Ovary (tissue), 9 donors: ENCODE measurements around the gene AP2A2. TPM values are rescaled to one million over a fixed set of nuclear protein-coding genes. Genes with fewer than 3 reads are reported as not detected.

Experiments used
- DNase-seq, 5 donors: peaks; one replicate each; pipeline ENCODE4 v3.0.0-alpha.2; 2019 to 2020
- H3K27ac ChIP-seq, 2 donors: fragments of 200-600 bp; one replicate each; pipeline versions ENCODE4 v1.5.1 to v1.8.0; 2019 to 2022
- H3K27me3 ChIP-seq: fragments of 200-600 bp; one replicate; pipeline ENCODE4 v1.8.0; 2022
- H3K36me3 ChIP-seq: fragments of 200-600 bp; sonication (generic); one replicate; pipeline ENCODE4 v1.5.1; 2019
- H3K4me1 ChIP-seq: one replicate; pipeline ENCODE4 v1.8.1; 2013; ENCODE audit warnings: mild to moderate bottlenecking, moderate library complexity; ENCODE audit not compliant: insufficient read depth
- H3K4me3 ChIP-seq: fragments of 200-600 bp; sonication (generic); one replicate; pipeline ENCODE4 v1.5.1; 2017
- H3K9me3 ChIP-seq, 2 donors: fragments of 200-600 bp in 1 of 2; sonication (generic) in 1 of 2; one replicate each; pipeline versions ENCODE4 v1.5.1 to v1.8.1; 2013 to 2019; ENCODE audit warnings: mild to moderate bottlenecking in 1 of 2, moderate library complexity in 1 of 2
- CTCF ChIP-seq, 3 donors: fragments of 450-650 bp in 2 of 3; fragments of 200-600 bp in 1 of 3; IDR thresholded peaks; one replicate each; pipeline versions ENCODE4 v1.5.1 to v1.8.0; 2016 to 2022; ENCODE audit warnings: antibody characterized with exemption in 3 of 3, mild to moderate bottlenecking in 1 of 3
- EP300 ChIP-seq: sonication (generic); formaldehyde crosslinking; IDR thresholded peaks from one replicate; pipeline ENCODE4 v1.6.1; 2017; ENCODE audit warnings: antibody characterized with exemption
- POLR2A ChIP-seq: fragments of 450-650 bp; IDR thresholded peaks from one replicate; pipeline ENCODE4 v1.6.1; 2017; ENCODE audit warnings: antibody characterized with exemption, mild to moderate bottlenecking, moderate library complexity
- WGBS, 3 donors: extraction: QIAGEN DNeasy Blood & Tissue Kit in 1 of 3; methylation state at CpG; one replicate each; pipeline versions ENCODE4 v1.1.5 to v1.1.7; 2013 to 2017; 5-methylcytosine and 5-hydroxymethylcytosine counted together
- intact Hi-C, 4 donors: fragments of 100-400 bp; cut with DNase I; formaldehyde crosslinking; loops; one replicate each; pipeline versions ENCODE4 v1.11.0 to v1.15.1; 2022 to 2023
- polyA plus RNA-seq, 2 donors: library from polyadenylated mRNA; stranded (reverse); fragments of 200-250 nt in 1 of 2; fragments of 350-450 nt in 1 of 2; fragmentation: Illumina TruSeq in 1 of 2; extraction: RNeasy Lipid Tissue Mini Kit (QIAGEN cat#74804) in 1 of 2; gene quantifications; one replicate each; pipeline ENCODE4 v1.2.3, GENCODE V29; 2013 to 2014
- total RNA-seq, 7 donors: library from RNA; depleted of rRNA in 2 of 7; stranded (reverse); fragments of >200 nt in 2 of 7; fragmentation: NEBNext Ultra II Directional in 3 of 7; extraction: Animal tissue kit (Norgen Biotek cat#: 25700) in 3 of 7; gene quantifications; one replicate each; pipeline versions ENCODE4 v1.1.0 to v1.2.4, GENCODE V29; 2016 to 2023
- donor health status: DM: no; HTN: no; CAD: no; lungs with moderate emphysema.
- donor health status: DM: no; HTN: no; CAD: no.
- donor health status: Bipolar disorder and iron deficiency.
- donor health status: DM: yes; HTN: yes; CAD: no.
- donor health status: DM: no; HTN: no; CAD: no.
- donor health status: DM: yes; HTN: yes; CAD: no.

Gene AP2A2
- total and polyA plus RNA-seq, 9 donors, result 27.7 to 151 (median 54.0) TPM

- WGBS, 3 donors, result 74 to 80% (median 75%) methylated on average over 5 of the region's 5 CpGs
- intact Hi-C loops, result no loop called here
- Histone ChIP-seq H3K27me3 (no peaks in the 10 kb centered on the region), H3K36me3 (no peaks in the 10 kb centered on the region), H3K27ac (no peak overlapping the region), H3K4me3 (no peak overlapping the region), H3K4me1 (peaks cover 10% of the 10 kb centered on the region), H3K9me3 (no peaks in the 10 kb centered on the region)
- TF ChIP-seq CTCF (IDR thresholded peaks at IDR 0.05) (no peak), EP300 (no peak), POLR2A (no peak)
- no peak for DNase-seq
Observed at GRCh38 chr11:914204-914603, 11.5 kb upstream of the AP2A2 start.

GRCh38 chr11:914747-915501, 10.7 kb upstream of the AP2A2 start:
- Histone ChIP-seq H3K4me1 (peaks cover 4% of the 10 kb centered on the region), H3K36me3 (no peaks in the 10 kb centered on the region), H3K9me3 (no peaks in the 10 kb centered on the region), H3K27me3 (no peaks in the 10 kb centered on the region), H3K4me3 (no peak overlapping the region), H3K27ac (no peak overlapping the region)
- WGBS, 3 donors, result 77 to 82% (median 80%) methylated on average over 21 of the region's 21 CpGs
- DNase-seq, result peak in 1 of 5 donors; percentile 35
- intact Hi-C loops, result no loop called here
- no peak for TF ChIP-seq CTCF (IDR thresholded peaks at IDR 0.05)
- no peak for TF ChIP-seq EP300
- no peak for TF ChIP-seq POLR2A

- no peak for TF ChIP-seq CTCF (IDR thresholded peaks at IDR 0.05)
- TF ChIP-seq EP300, result no peak
- TF ChIP-seq POLR2A, result no peak
- WGBS, 3 donors, result 82% methylated on average over 7 to 8 of the region's 8 CpGs
- H3K4me1 ChIP-seq, result no peaks in the 10 kb centered on the region
- no peaks in the 10 kb centered on the region for H3K9me3 ChIP-seq
- no peaks in the 10 kb centered on the region for H3K27me3 ChIP-seq
- no peak overlapping the region for H3K4me3 ChIP-seq
- no peaks in the 10 kb centered on the region for H3K36me3 ChIP-seq
- intact Hi-C loops, result no loop called here
- DNase-seq, result no peak
- no peak overlapping the region for H3K27ac ChIP-seq
Observed at GRCh38 chr11:917426-917825, 8.2 kb upstream of the AP2A2 start.

- H3K27ac ChIP-seq, result no peak overlapping the region
- no peaks in the 10 kb centered on the region for H3K9me3 ChIP-seq
- H3K4me3 ChIP-seq, result no peak overlapping the region
- TF ChIP-seq CTCF (IDR thresholded peaks at IDR 0.05) (no peak), EP300 (no peak), POLR2A (no peak)
- WGBS, 3 donors, result 70 to 77% (median 76%) methylated on average over 15 of the region's 15 CpGs
- peaks cover 7% of the 10 kb centered on the region for H3K4me1 ChIP-seq
- H3K36me3 ChIP-seq, result no peaks in the 10 kb centered on the region
- no peaks in the 10 kb centered on the region for H3K27me3 ChIP-seq
- DNase-seq, result no peak
- intact Hi-C loops, result no loop called here
Observed at GRCh38 chr11:921921-922678, 3.6 kb upstream of the AP2A2 start.
